ENCODE data around the gene SFTPA2. TPM values are rescaled to one million over a fixed set of nuclear protein-coding genes. Genes with fewer than 3 reads are reported as not detected.
"Not testable (repeated sequence)": the region's sequence is repeated elsewhere in the genome, so short reads cannot be mapped to it uniquely, and the experiment has no call there.

SFTPA2 gene
- total RNA-seq, 4 donors from 2014 or later: 0.16 TPM; not detected in 3

- no peak for TF ChIP-seq POLR2A (IDR thresholded peaks at IDR 0.05)
- TF ChIP-seq, protein P1, sequence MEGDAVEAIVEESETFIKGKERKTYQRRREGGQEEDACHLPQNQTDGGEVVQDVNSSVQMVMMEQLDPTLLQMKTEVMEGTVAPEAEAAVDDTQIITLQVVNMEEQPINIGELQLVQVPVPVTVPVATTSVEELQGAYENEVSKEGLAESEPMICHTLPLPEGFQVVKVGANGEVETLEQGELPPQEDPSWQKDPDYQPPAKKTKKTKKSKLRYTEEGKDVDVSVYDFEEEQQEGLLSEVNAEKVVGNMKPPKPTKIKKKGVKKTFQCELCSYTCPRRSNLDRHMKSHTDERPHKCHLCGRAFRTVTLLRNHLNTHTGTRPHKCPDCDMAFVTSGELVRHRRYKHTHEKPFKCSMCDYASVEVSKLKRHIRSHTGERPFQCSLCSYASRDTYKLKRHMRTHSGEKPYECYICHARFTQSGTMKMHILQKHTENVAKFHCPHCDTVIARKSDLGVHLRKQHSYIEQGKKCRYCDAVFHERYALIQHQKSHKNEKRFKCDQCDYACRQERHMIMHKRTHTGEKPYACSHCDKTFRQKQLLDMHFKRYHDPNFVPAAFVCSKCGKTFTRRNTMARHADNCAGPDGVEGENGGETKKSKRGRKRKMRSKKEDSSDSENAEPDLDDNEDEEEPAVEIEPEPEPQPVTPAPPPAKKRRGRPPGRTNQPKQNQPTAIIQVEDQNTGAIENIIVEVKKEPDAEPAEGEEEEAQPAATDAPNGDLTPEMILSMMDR (IDR thresholded peaks at IDR 0.05): no peak
- no peak for TF ChIP-seq POLR2AphosphoS5 (IDR thresholded peaks at IDR 0.05)
- no peak for TF ChIP-seq EP300 (IDR thresholded peaks at IDR 0.05)
- H3K9me3 ChIP-seq: no peaks in the 10 kb centered on the region
- no peak overlapping the region for H3K4me3 ChIP-seq
- no peaks in the 10 kb centered on the region for H3K27me3 ChIP-seq
- no peak for ATAC-seq
- no peaks in the 10 kb centered on the region for H3K4me1 ChIP-seq
- no peaks in the 10 kb centered on the region for H3K36me3 ChIP-seq
- WGBS, 2 donors (ENCODE audit: low coverage in 1 of 2): 32% methylated on average over 2 of the region's 2 CpGs; no CpG with 5 or more reads in 1 of the 2 donors
- no peak overlapping the region for H3K27ac ChIP-seq
Observed at GRCh38 chr10:79586933-79587332, 26.7 kb upstream of the SFTPA2 start.

GRCh38 chr10:79585870-79586527 lies 25.8 kb upstream of the SFTPA2 start:
- Histone ChIP-seq H3K4me1 (no peaks in the 10 kb centered on the region), H3K4me3 (no peak overlapping the region), H3K36me3 (no peaks in the 10 kb centered on the region), H3K27me3 (no peaks in the 10 kb centered on the region), H3K27ac (no peak overlapping the region), H3K9me3 (no peaks in the 10 kb centered on the region)
- TF ChIP-seq, protein P1 (IDR thresholded peaks at IDR 0.05): no peak
- no peak for TF ChIP-seq EP300 (IDR thresholded peaks at IDR 0.05)
- TF ChIP-seq POLR2A (IDR thresholded peaks at IDR 0.05): no peak
- TF ChIP-seq POLR2AphosphoS5 (IDR thresholded peaks at IDR 0.05): no peak
- ATAC-seq: no peak
- WGBS, 2 donors (ENCODE audit: low coverage in 1 of 2): 84% methylated on average over 7 of the region's 11 CpGs; no CpG with 5 or more reads in 1 of the 2 donors

GRCh38 chr10:79583488-79584024 lies 23.3 kb upstream of the SFTPA2 start:
- no peaks in the 10 kb centered on the region for H3K4me1 ChIP-seq
- no peak overlapping the region for H3K4me3 ChIP-seq
- ATAC-seq: no peak
- H3K27me3 ChIP-seq: no peaks in the 10 kb centered on the region
- H3K9me3 ChIP-seq: no peaks in the 10 kb centered on the region
- 80 to 100% methylated on average over 4 to 5 of the region's 7 CpGs for WGBS, 2 donors (ENCODE audit: low coverage in 1 of 2)
- no peaks in the 10 kb centered on the region for H3K36me3 ChIP-seq
- TF ChIP-seq EP300 (IDR thresholded peaks at IDR 0.05) (no peak), POLR2A (IDR thresholded peaks at IDR 0.05) (no peak), POLR2AphosphoS5 (IDR thresholded peaks at IDR 0.05) (no peak)
- TF ChIP-seq, protein P1 (IDR thresholded peaks at IDR 0.05): no peak
- H3K27ac ChIP-seq: no peak overlapping the region

DNA sequence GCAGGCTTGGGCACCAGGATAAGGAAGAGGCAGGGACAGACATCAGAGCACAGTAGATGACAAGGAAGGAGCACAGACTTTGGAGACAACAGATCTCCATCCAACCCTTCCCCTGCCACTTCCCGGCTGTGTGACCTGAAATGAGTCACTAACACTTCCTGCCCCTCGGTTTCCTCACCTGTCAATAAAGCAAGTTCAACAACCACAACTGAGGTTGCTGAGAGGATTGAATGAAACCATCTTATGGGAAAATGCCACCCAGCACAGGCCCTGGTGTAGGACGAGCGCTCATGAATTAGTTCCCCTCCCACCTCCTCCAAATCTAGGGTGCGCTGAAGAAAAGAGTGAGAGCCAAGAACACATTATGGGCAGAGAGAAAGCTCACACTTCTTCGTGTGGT lies 22.7 kb upstream of the SFTPA2 start:
- not testable (repeated sequence) for H3K4me3 ChIP-seq, H3K27me3 ChIP-seq, H3K27ac ChIP-seq, H3K36me3 ChIP-seq, ATAC-seq, H3K9me3 ChIP-seq, H3K4me1 ChIP-seq
- no CpG with 5 or more reads among the region's 6 CpGs for WGBS, 2 donors (ENCODE audit: low coverage in 1 of 2)

DNA sequence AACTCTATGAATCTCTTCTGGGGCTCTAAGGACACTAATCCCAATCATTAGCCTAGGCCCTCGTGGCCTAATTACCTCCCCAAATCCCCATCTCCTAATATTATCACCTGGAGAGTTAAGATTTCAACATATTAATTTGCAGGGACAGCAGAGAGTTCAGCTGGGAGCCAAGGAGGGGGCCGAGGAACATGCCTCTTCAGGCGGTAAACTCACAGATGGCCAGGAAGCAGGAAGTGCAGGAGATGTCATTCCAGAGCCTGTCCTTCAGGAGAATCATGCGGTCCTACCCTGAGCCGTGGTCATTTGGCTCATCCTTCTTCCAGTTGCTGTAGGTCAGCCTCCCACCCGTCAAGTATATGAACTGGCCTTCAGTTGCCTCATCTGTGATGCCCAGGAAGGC lies 21.9 kb upstream of the SFTPA2 start:
- H3K27ac ChIP-seq: no peak overlapping the region
- no peaks in the 10 kb centered on the region for H3K36me3 ChIP-seq
- no peak overlapping the region for H3K4me3 ChIP-seq
- H3K4me1 ChIP-seq: no peaks in the 10 kb centered on the region
- no peaks in the 10 kb centered on the region for H3K27me3 ChIP-seq
- no peaks in the 10 kb centered on the region for H3K9me3 ChIP-seq
- ATAC-seq: no peak
- 88% methylated on average over 4 of the region's 6 CpGs; no CpG with 5 or more reads in 1 of the 2 donors for WGBS, 2 donors (ENCODE audit: low coverage in 1 of 2)
- TF ChIP-seq, protein P1 (IDR thresholded peaks at IDR 0.05): no peak
- TF ChIP-seq EP300 (IDR thresholded peaks at IDR 0.05): no peak
- no peak for TF ChIP-seq POLR2AphosphoS5 (IDR thresholded peaks at IDR 0.05)
- TF ChIP-seq POLR2A (IDR thresholded peaks at IDR 0.05): no peak

Measured in gastroesophageal sphincter (tissue), 4 donors.